HEK293 (cell line): ENCODE data around the gene ZFP92.

ENCODE experiments used
- CTCF ChIA-PET: fragments of 350-600 bp; formaldehyde crosslinking; extraction: SDS; loops from one replicate; lab custom pipeline; 2021; ENCODE audit warnings: antibody characterized with exemption; lab: Yijun Ruan, JAX
- POLR2A ChIA-PET: fragments of 300-600 bp; formaldehyde crosslinking; extraction: SDS; loops from one replicate; lab custom pipeline; 2020; ENCODE audit warnings: antibody characterized with exemption, inconsistent platforms; lab: Yijun Ruan, JAX
- H3K27ac ChIP-seq: fragments of 200-500 bp; sonication (Bioruptor generic); 2 replicates; pipeline ENCODE4 v1.5.1; 2014; ENCODE audit warnings: low read depth, low read length, control low read depth, inconsistent platforms; ENCODE audit errors: extremely low read depth
- H3K36me3 ChIP-seq, 2 experiments: fragments of 200-500 bp in 1 of 2; sonication (Bioruptor generic) in 1 of 2; 1 replicate in 1 of 2; 2 replicates in 1 of 2; pipeline ENCODE4 v1.5.1; 2014 to 2017; ENCODE audit warnings: inconsistent platforms in 2 of 2, low read length in 2 of 2; ENCODE audit not compliant: control insufficient read depth in 2 of 2, insufficient read depth in 1 of 2
- H3K4me1 ChIP-seq: fragments of 200-500 bp; sonication (Bioruptor generic); 2 replicates; pipeline ENCODE4 v1.5.1; 2014; ENCODE audit warnings: mild to moderate bottlenecking, low read length, inconsistent platforms; ENCODE audit not compliant: control insufficient read depth, insufficient read depth
- H3K4me3 ChIP-seq: 2 replicates; pipeline ENCODE4 v1.5.1; 2011; ENCODE audit warnings: low read depth, mild to moderate bottlenecking, control low read depth, low read length, moderate library complexity
- H3K9me3 ChIP-seq: fragments of 200-500 bp; sonication (Bioruptor generic); 2 replicates; pipeline ENCODE4 v1.5.1; 2014; ENCODE audit warnings: low read depth, low read length, inconsistent platforms; ENCODE audit not compliant: control insufficient read depth, insufficient read depth
- ELK4 ChIP-seq: IDR thresholded peaks from 2 replicates; pipeline ENCODE4 v1.6.1; 2011; ENCODE audit warnings: mild to moderate bottlenecking, low read depth, low read length, borderline replicate concordance
- KLF9 ChIP-seq: fragments of 450-650 bp; formaldehyde crosslinking; IDR thresholded peaks from 2 replicates; pipeline ENCODE4 v1.5.1; 2016; ENCODE audit warnings: missing biosample characterization, missing genetic modification characterization, low read depth
- PRDM10 ChIP-seq: fragments of 450-650 bp; formaldehyde crosslinking; IDR thresholded peaks from 2 replicates; pipeline ENCODE4 v1.5.1; 2016; ENCODE audit warnings: missing biosample characterization, missing genetic modification characterization
- YY1 ChIP-seq: fragments of 450-650 bp; formaldehyde crosslinking; IDR thresholded peaks from 2 replicates; pipeline ENCODE4 v1.5.1; 2018; ENCODE audit warnings: missing biosample characterization, missing genetic modification characterization
- ZBTB20 ChIP-seq: fragments of 450-650 bp; formaldehyde crosslinking; IDR thresholded peaks from 2 replicates; pipeline ENCODE4 v1.5.1; 2016; ENCODE audit warnings: missing biosample characterization, missing genetic modification characterization
- ZBTB6 ChIP-seq: fragments of 450-650 bp; formaldehyde crosslinking; IDR thresholded peaks from 2 replicates; pipeline ENCODE4 v1.5.1; 2017; ENCODE audit warnings: missing biosample characterization, missing genetic modification characterization
- ZNF169 ChIP-seq: fragments of 450-650 bp; formaldehyde crosslinking; IDR thresholded peaks from 2 replicates; pipeline ENCODE4 v1.5.1; 2016; ENCODE audit warnings: missing biosample characterization, missing genetic modification characterization
- ZNF341 ChIP-seq: fragments of 450-650 bp; formaldehyde crosslinking; IDR thresholded peaks from 2 replicates; pipeline ENCODE4; 2016; ENCODE audit warnings: low read depth, missing biosample characterization, missing genetic modification characterization
- ZNF394 ChIP-seq: fragments of 450-650 bp; formaldehyde crosslinking; IDR thresholded peaks from 2 replicates; pipeline ENCODE4 v1.5.1; 2016; ENCODE audit warnings: missing biosample characterization, missing genetic modification characterization, mild to moderate bottlenecking, moderate library complexity, borderline replicate concordance
- ZNF548 ChIP-seq: fragments of 450-650 bp; formaldehyde crosslinking; IDR thresholded peaks from 2 replicates; pipeline ENCODE4 v1.5.1; 2016; ENCODE audit warnings: missing biosample characterization, missing genetic modification characterization
- ZNF580 ChIP-seq: fragments of 450-650 bp; formaldehyde crosslinking; IDR thresholded peaks from 2 replicates; pipeline ENCODE4 v1.5.1; 2016; ENCODE audit warnings: missing biosample characterization, missing genetic modification characterization
- ZNF596 ChIP-seq: fragments of 450-650 bp; IDR thresholded peaks from 2 replicates; pipeline ENCODE4 v1.5.0; 2018; ENCODE audit warnings: missing biosample characterization, mild to moderate bottlenecking, missing genetic modification characterization, moderate library complexity
- ZNF624 ChIP-seq: fragments of 450-650 bp; formaldehyde crosslinking; IDR thresholded peaks from 2 replicates; pipeline ENCODE4 v1.5.1; 2017; ENCODE audit warnings: missing biosample characterization, missing genetic modification characterization
- ZNF701 ChIP-seq: fragments of 450-650 bp; formaldehyde crosslinking; IDR thresholded peaks from 2 replicates; pipeline ENCODE4 v1.5.1; 2016; ENCODE audit warnings: missing biosample characterization, missing genetic modification characterization
- ZNF792 ChIP-seq: fragments of 450-650 bp; formaldehyde crosslinking; IDR thresholded peaks from 2 replicates; pipeline ENCODE4 v1.5.1; 2016; ENCODE audit warnings: missing biosample characterization, missing genetic modification characterization
- ZSCAN30 ChIP-seq: fragments of 450-650 bp; IDR thresholded peaks from 2 replicates; pipeline ENCODE4 v1.5.1; 2018; ENCODE audit warnings: missing biosample characterization, mild to moderate bottlenecking, missing genetic modification characterization, moderate library complexity
- ZXDB ChIP-seq: fragments of 450-650 bp; formaldehyde crosslinking; IDR thresholded peaks from 2 replicates; pipeline ENCODE4 v1.5.1; 2016; ENCODE audit warnings: missing biosample characterization, missing genetic modification characterization
- TF ChIP-seq, protein P1 (sequence below): fragments of 450-650 bp; formaldehyde crosslinking; IDR thresholded peaks from 2 replicates; pipeline ENCODE4 v1.5.1; 2016; ENCODE audit warnings: missing biosample characterization, missing genetic modification characterization

The ZFP92 gene

GRCh38 chrX:153455571-153455970, 44.3 kb downstream of the ZFP92 start:
- TF ChIP-seq ZBTB6 (tag by site-specific recombination) (no peak), ZNF596 (tag by site-specific recombination) (no peak), ZBTB20 (no peak), ZNF580 (tag by site-specific recombination) (no peak), PRDM10 (tag by site-specific recombination) (no peak), ZNF169 (tag by site-specific recombination) (no peak), ZNF394 (no peak), KLF9 (tag by site-specific recombination) (no peak), ZNF792 (no peak), ZSCAN30 (tag by site-specific recombination) (no peak), ZNF701 (tag by site-specific recombination) (no peak), ELK4 (no peak), YY1 (no peak), ZNF624 (tag by site-specific recombination) (no peak), ZNF341 (tag by site-specific recombination) (no peak), ZNF548 (tag by site-specific recombination) (no peak), ZXDB (tag by site-specific recombination) (no peak)
- TF ChIP-seq, protein P1, sequence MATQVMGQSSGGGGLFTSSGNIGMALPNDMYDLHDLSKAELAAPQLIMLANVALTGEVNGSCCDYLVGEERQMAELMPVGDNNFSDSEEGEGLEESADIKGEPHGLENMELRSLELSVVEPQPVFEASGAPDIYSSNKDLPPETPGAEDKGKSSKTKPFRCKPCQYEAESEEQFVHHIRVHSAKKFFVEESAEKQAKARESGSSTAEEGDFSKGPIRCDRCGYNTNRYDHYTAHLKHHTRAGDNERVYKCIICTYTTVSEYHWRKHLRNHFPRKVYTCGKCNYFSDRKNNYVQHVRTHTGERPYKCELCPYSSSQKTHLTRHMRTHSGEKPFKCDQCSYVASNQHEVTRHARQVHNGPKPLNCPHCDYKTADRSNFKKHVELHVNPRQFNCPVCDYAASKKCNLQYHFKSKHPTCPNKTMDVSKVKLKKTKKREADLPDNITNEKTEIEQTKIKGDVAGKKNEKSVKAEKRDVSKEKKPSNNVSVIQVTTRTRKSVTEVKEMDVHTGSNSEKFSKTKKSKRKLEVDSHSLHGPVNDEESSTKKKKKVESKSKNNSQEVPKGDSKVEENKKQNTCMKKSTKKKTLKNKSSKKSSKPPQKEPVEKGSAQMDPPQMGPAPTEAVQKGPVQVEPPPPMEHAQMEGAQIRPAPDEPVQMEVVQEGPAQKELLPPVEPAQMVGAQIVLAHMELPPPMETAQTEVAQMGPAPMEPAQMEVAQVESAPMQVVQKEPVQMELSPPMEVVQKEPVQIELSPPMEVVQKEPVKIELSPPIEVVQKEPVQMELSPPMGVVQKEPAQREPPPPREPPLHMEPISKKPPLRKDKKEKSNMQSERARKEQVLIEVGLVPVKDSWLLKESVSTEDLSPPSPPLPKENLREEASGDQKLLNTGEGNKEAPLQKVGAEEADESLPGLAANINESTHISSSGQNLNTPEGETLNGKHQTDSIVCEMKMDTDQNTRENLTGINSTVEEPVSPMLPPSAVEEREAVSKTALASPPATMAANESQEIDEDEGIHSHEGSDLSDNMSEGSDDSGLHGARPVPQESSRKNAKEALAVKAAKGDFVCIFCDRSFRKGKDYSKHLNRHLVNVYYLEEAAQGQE (tag by site-specific recombination) = no peak
- CTCF ChIA-PET = no interaction called here
- POLR2A ChIA-PET = interaction anchor here (0.6 kb wide), 1 partner anchor 18 kb away, joined by 6 read pairs; no protein-coding TSS in a partner anchor

More at GRCh38 chrX:153455571-153455970, 44.3 kb downstream of the ZFP92 start:
- Histone ChIP-seq H3K4me1 (no peaks in the 10 kb centered on the region), H3K4me3 (no peak overlapping the region), H3K36me3 (peaks cover 5 to 41% of the 10 kb centered on the region in 2 experiments; a peak in 2 of 3 replicates), H3K9me3 (no peaks in the 10 kb centered on the region), H3K27ac (no peak overlapping the region)
